GM19467 (cell line): ENCODE data around the gene GP1BB.

ENCODE experiments used
- ATAC-seq: cut with Tn5 transposase; IDR thresholded peaks from one replicate; pipeline ENCODE4 v1.9.1; 2021; ENCODE audit warnings: mild to moderate bottlenecking, moderate library complexity; ENCODE audit not compliant: unreplicated experiment

GP1BB gene

DNA sequence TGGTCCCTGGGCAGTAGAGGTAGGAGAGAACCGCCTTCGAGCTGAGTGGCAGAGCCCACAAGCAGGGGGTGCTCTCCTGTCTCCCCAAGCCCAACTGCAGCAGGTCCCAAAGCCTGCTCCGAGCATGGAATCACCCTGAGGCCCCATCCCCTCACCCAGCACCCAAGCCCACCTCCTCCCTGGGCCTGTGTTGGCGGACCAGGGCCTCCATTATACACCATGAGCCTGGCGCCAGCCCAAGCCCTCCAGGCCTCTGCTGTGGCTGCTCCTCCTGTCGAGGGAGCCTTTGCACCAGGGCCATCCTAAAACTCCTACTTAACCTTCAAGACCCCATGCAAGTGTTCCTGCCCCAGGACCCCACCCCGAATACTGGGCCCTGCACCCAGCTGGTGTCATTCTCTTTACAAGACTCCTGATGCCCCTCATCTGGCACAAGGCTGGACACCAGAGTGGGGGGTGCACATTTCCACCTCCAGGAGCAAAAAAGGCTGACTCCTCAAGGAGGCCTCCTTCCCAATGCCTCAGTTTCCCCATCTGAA lies 16.6 kb downstream of the GP1BB start:
- no peak for ATAC-seq

DNA sequence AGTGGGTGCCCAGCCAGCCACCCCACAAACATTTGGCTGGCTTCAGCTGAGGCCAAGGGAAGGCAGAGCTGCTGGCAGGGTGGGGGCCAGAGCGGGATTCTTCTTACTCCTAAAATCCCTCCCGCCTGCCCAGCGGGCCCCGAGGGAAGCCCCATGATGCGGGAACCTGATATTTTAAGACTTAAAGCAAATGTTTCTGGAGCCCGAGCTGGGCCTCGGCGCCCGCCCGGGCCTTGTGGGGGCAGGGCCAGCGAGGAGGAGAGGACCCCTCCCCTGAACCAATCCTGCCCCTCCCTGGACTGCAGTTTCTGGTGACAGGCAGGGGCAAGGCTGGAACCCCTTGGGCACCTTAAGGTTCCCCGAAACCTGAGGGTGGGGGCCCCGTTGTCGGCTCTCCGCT lies 17.2 kb downstream of the GP1BB start:
- ATAC-seq, result no peak

DNA sequence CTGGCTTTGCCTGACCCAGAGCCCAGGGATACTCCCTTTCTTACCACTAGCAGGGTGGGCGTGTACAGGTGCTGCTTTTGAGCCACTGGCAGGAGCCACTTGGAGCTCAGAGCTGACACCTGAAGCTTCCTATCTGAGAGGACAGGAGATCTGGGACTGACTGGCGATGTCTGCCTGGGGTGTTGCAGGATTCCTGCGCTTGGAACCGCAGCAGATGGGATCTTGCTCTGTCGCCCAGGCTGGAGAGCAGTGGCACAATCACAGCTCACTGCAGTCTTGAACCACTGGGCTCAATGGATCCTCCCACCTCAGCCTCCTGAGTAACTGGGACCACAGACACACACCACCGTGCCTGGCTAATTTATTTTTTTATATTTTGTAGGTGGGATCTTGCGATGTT lies 17.7 kb downstream of the GP1BB start:
- no peak for ATAC-seq

DNA sequence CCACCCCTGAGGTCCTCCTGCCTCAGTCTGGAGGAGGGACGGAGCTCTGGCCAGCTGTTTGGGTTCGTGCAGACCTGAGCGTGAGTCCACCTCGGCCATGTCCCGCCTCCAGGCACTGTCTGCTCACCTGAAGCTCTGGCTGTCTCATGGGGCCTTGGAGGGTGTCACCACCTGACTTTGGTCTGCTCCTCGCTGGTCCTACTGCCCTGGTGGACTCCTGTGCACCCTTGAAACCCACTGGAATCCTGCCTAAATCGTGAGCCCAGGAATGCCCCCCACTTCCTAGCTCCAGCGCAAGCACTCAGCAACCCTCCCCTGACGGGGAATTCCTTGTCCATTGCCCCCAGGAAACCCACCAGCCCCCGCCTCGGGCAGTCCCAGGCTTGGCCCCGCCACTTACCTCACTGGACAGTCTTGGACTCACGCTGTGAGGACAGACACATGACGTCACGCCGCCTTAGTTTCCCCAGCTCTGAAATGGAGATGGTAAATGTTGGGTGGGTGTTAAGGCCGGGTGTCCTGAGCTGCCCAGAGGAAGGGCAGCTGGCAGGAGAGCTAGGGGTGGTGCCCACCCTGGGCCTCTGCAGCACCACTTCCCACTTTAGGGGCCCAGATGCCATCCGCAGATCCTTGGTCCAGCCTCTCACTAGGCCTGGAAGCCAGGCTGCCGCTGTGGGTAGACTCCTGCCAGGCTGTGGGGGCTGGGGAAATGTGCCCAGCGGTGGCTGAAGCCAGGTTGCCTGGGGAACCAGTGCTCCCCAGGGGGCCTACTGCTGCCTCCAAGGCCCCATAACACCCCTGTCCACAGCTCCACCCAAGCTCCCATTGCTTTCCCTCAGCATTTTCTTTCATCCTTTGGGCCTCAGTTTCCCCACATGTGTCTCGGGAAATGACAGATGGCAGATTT lies 19.1 kb downstream of the GP1BB start:
- no peak for ATAC-seq

DNA sequence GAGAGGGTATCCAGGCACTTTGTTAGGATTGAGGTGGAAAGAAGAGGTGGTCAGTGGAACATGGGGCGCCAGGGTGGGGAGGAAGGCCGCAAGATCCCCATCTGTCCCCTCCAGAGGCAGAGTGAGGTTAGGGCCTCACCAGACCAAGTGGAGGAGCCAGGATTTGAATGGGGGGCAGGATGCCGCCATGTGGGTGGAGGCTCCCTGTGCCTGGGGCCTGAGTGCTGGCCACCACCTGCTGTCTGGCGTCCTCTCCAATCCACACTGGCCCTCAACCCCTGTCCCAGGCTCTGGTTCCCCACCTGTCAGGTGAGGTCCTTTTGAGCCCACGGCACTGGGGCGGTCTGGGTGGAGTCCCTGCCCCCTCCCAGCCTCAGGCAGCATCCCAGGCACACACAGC lies 19.7 kb downstream of the GP1BB start:
- ATAC-seq, result no peak

DNA sequence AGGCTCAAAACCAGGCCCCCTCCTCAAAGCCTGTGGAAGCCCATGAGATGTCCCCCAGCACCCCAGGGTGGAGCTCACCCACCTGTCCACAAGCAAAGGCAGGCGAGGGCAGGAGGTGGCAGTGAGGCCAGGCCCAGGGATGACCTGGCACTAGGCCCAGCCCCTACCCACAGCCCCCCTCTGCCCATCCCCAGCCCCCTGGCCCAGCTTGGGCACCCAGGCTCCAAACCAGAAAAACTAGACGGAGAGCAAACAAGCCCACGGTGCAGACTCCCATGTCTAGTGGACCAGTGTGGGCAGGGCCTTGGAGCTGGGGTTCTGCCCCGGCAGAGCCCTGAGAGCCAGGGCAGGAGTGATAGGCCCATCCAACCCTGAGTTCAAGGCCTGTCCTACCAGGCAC lies 20.3 kb downstream of the GP1BB start:
- no peak for ATAC-seq

DNA sequence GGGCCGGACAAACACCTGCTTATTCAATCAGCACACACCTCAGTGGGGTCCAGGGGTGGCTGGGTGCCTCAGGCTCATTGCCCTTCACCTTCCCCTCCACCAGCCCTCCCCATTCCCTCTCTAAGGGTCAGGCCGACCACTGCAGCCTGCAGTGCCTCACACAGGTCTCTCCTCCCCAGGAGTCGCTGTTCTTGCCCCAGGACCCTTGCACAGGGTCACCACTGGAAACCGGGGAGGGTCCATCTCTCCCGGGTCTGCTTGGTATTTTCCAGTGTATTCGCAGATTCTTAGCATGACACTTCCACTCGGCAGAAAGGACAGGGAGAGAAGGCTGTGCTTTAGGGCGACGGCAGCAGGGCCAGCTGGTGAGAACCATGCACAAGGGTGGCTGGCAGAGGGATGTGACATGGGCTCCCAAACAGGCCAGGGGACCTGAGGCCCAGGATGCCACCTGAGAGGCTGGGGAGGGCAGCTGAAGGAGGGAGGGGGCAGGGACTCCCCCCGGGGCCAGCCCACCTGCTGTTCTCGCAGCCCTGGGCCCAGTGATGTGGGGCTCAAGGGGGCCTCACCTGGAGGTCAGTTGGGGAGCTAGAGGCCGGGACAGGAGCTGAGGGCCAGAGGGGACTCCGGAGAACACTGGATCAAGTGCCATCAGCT lies 21.1 kb downstream of the GP1BB start:
- ATAC-seq, result no peak

DNA sequence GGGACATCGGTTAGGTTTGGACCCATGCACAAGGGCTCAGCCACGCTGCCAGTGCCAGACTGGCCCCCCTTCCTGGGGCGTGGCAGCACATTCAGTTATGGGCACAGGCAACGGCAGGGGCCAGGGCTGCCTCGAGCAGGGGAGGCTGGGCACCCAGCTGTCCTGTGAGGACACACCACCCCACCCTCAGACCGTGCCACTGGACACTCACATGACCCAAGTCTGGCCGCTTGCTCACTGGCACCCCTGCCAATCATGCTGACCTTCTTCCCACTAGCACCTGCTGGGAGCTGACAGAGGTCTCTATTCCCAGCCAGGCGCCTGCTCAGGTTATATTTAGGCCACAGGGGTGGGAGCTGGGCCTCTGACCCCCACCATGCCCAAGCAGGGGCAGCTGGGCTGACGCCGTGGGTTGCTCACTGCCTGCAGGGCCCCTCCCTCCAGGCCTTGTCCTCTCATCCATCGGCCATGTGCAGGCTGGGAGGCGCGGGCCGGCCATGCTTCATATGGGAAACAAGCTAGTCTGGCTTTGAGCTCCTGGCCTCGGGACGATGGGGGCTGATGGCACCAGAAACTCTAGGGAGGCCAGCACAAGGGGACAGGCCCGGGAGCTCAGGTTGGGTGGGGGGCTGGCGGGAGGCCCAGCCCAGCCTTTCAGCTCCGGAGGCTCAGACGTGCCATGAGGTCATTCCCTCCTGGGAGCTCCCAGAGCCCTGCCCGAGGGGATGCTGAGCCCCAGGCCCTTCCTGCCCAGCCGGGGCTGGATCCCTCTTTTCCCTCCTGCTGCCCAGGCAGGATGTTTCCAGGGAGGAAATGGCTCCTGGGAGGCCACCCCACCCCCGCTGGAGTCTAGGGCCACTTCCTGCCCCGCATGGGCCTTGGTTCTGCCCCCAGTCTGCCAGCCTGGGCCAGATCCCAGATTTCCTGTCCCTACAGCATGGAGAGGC lies 22.1 kb downstream of the GP1BB start:
- no peak for ATAC-seq

DNA sequence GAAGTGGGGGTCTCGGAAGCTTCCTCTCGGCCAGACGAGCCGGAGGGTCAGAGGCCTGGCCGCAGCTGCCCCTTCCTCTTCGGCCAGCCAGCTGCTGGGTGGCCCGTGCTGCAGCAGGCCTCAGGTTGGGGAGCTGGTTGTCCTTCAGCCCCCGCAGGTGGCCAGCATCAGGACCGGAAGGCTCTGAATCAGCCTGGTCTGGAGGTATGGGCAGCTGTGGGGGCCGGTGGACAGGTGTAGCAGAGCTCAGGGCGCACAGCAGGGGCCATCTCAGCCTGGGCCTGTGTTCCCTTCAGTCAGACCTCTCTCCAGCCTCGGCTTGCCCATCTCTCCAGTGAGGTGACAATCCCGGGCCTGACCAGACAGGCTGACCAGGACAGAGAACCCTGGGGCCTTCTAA lies 23.4 kb downstream of the GP1BB start:
- no peak for ATAC-seq

DNA sequence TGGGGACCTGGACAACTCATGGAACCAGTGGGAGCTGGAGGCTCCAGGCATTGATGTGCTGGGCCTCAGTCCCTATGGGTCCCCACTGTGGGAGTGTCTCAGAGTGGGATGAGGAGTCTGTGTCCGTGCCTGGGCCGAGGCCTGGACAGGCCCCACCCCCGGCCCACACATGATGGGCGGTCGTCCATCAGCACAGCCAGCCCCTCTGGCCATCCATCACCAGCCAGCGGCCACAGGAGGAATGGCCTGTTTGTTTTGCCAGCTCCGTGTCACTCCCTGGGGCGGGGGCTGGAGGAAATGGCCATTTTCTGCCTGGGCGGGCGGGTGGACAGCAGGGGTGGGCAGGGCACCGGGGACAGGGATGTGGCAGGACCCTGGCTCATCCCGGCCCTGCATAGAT lies 24.2 kb downstream of the GP1BB start:
- ATAC-seq, result no peak

DNA sequence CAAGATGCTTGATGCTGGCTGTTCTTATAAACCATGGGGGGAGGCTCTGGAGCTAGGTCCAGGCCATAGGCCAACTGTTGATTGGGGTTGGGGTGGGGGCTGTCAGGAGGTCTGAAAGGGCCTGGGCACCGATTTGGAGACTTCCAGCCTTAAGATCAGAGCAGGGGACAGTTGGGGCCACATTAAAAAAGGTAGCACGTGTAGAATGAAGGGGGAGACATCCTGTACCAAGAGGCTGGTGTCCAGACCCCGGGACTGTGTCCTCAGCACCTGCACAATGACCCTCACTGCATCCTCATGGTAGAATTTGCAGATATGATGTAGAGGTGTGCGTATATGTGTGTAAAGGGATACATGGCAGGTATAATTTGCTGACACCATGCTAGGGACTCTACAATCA lies 24.8 kb downstream of the GP1BB start:
- no peak for ATAC-seq

DNA sequence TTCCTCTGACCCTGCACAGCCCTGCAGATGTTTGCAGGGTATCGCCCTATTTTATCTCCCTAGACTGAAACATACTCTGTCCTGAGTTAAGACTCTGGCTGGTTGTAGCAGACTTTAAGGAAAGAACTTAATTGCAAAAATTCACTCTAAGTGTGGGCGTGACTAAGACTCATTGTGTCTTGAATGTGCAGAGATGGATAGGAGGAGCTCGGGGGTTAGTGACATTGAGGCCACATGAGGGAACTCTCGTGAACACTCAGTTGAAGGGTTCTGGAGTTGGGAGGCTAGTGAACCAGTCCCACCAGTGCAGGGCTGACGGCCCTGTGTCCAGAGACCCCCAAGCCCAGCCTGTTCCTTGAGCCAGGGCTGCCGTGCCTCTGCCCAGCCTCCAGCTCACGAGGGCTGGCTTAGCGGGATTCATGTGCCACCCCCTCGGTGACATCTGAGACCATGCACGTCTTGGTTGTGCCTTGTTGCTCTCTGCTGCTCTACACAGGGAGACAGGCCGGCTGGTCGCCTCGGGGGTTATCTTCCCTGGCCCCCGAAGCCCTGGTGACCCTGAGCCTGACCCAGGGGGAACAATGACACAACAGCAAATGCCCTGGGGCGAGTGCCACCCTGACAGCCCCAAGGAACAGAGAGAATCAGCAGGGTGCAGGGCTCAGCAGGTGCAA lies 25.8 kb downstream of the GP1BB start:
- no peak for ATAC-seq

DNA sequence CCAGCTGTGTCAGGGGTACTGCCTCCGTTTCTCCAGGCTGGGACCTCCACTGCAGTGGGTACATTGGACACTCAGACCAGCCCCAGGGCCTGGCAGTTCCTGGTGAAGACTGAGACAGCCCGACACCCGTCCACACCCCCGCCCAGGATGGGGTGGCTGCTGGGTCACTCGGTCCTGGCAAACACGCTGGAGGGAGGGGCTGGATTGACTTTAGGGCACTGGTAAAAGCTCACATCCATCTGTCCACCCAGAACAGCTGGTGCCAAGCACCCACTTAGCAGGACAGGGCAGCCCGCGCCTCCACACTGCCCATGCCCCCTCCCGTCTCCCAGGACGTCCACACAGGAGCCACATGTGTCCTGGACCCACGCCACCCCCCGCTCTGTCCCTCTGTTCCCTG lies 26.5 kb downstream of the GP1BB start:
- no peak for ATAC-seq

DNA sequence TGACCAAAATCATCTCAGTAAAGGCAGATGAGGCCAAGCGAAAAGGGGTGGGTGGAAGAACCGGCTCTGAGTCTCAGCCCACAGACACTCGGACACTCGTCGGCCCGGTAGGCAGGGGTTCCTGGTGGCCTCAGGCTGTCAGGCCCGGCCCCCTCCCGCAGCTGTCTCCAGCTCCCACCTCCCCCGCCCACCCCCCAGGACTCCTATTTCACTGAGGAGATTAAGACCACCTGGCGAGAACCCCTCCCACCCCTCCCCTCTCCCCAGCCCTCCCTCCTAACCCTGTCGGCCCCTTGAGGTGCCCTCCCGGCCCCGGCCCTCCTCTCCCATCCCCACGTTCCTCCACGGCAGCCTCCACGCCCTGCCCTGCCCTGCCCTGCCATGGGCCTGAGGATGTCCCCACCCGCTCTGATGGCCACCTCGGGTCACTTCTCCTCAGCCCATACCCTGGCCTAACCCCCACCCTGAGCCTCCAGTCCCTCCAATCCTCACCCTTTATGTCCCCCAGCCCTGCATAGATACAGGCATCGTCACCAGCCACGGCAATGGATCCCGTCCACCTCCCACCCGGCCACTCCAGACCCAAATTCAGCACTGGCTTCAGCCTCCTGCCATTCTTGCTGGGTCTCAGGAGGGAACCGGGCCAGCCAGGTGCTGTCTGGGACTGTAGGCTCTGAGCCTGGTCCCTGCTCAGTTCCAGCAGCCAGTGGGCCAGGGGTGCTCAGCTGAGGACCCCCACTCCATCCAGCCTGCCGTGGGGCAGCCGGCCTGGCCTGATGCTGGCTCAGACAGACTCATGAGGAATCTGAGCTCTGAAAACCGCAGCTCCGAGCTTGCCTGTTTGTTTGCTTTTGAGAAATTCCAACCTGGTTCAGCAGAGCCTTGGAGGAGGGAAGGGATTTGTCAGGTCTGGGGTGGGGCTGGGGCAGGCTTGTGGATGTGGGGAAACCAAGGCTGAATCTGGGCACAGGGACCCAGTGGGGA lies 27.5 kb downstream of the GP1BB start:
- no peak for ATAC-seq

DNA sequence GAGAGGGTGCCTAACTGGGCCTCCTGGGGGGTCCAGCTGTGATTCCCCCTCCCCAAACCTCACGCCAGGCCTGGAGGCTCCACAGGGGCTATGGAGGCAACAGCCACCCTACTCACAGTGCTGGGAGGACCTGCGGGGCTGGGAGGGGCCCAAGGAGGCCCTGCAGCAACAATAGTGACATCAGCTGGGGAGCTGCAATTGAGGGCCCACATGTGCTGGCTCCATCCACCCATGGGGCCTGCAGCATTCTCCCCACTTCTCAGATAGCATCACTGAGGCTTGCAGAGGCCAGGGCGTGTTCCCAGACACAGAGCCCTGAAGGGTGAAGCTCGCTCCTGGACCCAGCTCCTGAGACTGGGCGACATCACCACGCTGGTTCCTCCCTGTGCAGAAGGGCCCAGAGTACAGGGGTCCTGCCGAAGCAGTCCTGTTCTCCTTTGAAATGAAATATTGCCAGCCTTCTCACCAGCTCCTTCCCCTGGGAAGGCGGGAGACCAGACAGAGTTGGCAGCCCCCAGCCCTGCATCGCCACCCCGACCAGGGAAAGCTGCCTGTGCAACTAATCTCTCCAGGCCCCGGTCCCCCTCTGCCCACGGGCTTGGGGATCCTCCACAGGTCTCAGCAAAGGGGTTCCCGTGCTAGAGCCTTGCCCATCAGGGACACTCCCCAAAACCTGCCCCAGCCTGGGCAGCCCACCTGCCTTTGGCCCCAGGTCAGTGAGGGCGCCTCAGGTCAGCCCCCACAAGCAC lies 28.3 kb downstream of the GP1BB start:
- no peak for ATAC-seq

DNA sequence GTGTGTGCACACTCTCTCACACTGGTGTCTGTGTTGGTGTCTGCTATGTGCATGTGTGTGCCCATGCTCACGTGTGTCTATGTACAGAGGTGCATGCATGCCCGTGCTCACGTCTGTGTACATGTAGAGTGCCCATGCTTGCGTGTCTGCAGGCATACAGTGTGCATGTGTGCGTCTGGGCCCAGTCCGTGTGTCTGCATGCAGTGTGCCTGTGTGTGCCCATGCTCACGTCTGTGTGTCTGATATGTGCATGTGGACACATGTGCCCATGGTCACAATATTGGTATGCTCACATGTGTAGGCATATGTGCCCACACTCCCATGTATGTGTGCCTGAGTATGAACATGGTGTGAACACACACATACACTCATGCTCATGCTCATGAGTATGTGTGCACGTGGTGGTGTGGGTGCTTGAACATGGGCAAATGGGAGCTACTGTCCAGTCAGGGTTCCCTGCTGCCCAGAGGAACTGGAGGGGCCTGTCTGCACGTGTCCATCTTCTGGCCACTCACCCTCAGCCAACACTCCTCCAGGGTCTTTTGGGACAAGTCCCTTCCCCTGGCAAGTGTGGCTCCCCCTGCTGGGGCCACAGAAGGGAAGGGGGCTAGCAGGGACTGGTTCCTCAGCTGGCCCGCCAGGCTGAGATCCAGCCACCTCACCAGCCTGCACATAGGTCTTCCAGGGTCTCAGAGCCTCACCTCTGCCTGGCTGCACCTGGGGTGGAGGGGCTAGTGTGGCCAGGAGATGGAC lies 29.9 kb downstream of the GP1BB start:
- no peak for ATAC-seq

DNA sequence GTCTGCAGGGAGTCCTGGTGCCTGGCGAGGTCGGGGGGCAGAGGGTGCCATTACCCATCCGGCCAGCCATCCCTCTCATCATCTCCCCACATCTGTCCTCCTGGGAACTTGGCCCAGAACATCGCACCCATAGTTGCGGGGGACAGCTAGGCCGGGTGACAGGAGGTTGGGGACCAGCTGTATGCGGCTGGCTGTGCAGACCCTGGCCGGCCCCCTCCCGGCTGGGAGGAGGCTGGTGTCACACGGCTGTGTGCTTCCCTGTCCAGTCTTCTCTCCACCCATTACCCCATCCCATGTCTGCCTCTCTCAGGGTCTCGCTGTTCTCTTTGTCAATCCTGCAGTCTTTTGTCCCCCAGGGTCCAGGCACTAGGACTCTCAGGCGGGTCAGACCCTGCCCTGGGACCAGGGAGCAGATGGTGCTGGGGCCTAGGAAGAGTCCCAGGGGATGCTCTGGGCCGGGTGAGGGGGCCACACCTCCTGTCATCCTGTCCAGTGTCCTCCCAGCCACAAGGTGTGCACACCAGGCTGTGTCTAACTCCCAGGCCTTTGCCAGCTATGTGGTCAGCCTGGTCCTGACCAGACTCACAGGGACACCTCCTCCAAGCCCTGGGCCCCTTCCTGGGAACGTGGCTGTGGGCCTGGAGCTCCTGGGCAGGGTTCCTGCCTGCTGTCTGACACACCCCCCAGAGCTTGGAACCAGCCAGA lies 30.8 kb downstream of the GP1BB start:
- ATAC-seq, result no peak
